ENCODE data around the gene FAM107B. TPM values are rescaled to one million over a fixed set of nuclear protein-coding genes. Genes with fewer than 3 reads are reported as not detected.

The FAM107B gene
- total and polyA plus RNA-seq, 7 donors: 12.8 to 111 (median 15.0) TPM

GRCh38 chr10:14499601-14499904, 275.1 kb downstream of the FAM107B start:
- no peaks in the 10 kb centered on the region for H3K36me3 ChIP-seq
- H3K4me1 ChIP-seq: peaks cover 0 to 6% (median 0%) of the 10 kb centered on the region in 4 donors
- no peaks in the 10 kb centered on the region for H3K9me3 ChIP-seq
- no peak for DNase-seq
- 93 to 95% methylated on average over 5 of the region's 5 CpGs for WGBS, 2 donors
- H3K27ac ChIP-seq: peak overlapping the region in 2 of 4 donors; percentile 33 to 34
- no peak overlapping the region for H3K4me3 ChIP-seq
- intact Hi-C loops (cut with DNase I): loop anchor here (2.0 kb wide), 1 partner anchor 323 kb away; no protein-coding TSS in a partner anchor
- TF ChIP-seq EP300 (IDR thresholded peaks at IDR 0.05) (no peak), POLR2A (IDR thresholded peaks at IDR 0.05) (no peak), CTCF (IDR thresholded peaks at IDR 0.05) (no peak), POLR2AphosphoS5 (IDR thresholded peaks at IDR 0.05) (no peak)
- H3K27me3 ChIP-seq: no peaks in the 10 kb centered on the region

GRCh38 chr10:14498326-14498725, 276.4 kb downstream of the FAM107B start:
- no peaks in the 10 kb centered on the region for H3K36me3 ChIP-seq
- no peaks in the 10 kb centered on the region for H3K27me3 ChIP-seq
- TF ChIP-seq CTCF (IDR thresholded peaks at IDR 0.05) (no peak), EP300 (IDR thresholded peaks at IDR 0.05) (no peak), POLR2AphosphoS5 (IDR thresholded peaks at IDR 0.05) (no peak), POLR2A (IDR thresholded peaks at IDR 0.05) (no peak)
- WGBS, 2 donors: 89 to 93% methylated on average over 7 of the region's 7 CpGs
- H3K4me3 ChIP-seq: no peak overlapping the region
- intact Hi-C loops (cut with DNase I): loop anchor here (2.0 kb wide), 1 partner anchor 324 kb away; no protein-coding TSS in a partner anchor
- DNase-seq: no peak
- peaks cover 0 to 6% (median 0%) of the 10 kb centered on the region in 4 donors for H3K4me1 ChIP-seq
- no peaks in the 10 kb centered on the region for H3K9me3 ChIP-seq
- no peak overlapping the region for H3K27ac ChIP-seq

GRCh38 chr10:14491811-14492210, 282.9 kb downstream of the FAM107B start:
- intact Hi-C loops (cut with DNase I): no loop called here

GRCh38 chr10:14489522-14490177, 285.0 kb downstream of the FAM107B start:
- H3K27ac ChIP-seq: no peak overlapping the region
- 87 to 88% methylated on average over 1 of the region's 1 CpG for WGBS, 2 donors
- H3K4me3 ChIP-seq: no peak overlapping the region
- no peaks in the 10 kb centered on the region for H3K27me3 ChIP-seq
- TF ChIP-seq POLR2A (IDR thresholded peaks at IDR 0.05) (no peak), EP300 (IDR thresholded peaks at IDR 0.05) (no peak), CTCF (IDR thresholded peaks at IDR 0.05) (no peak), POLR2AphosphoS5 (IDR thresholded peaks at IDR 0.05) (no peak)
- H3K36me3 ChIP-seq: no peaks in the 10 kb centered on the region
- no peaks in the 10 kb centered on the region for H3K9me3 ChIP-seq
- intact Hi-C loops (cut with DNase I): no loop called here
- peaks cover 0 to 10% (median 3%) of the 10 kb centered on the region in 4 donors for H3K4me1 ChIP-seq
- DNase-seq: no peak

More at GRCh38 chr10:14491811-14492210, 282.9 kb downstream of the FAM107B start:
- 76 to 86% methylated on average over 5 of the region's 5 CpGs for WGBS, 2 donors
- H3K4me3 ChIP-seq: no peak overlapping the region
- H3K27ac ChIP-seq: no peak overlapping the region
- H3K4me1 ChIP-seq: peaks cover 0 to 10% (median 3%) of the 10 kb centered on the region in 4 donors
- no peaks in the 10 kb centered on the region for H3K9me3 ChIP-seq
- DNase-seq: no peak
- no peaks in the 10 kb centered on the region for H3K36me3 ChIP-seq
- H3K27me3 ChIP-seq: no peaks in the 10 kb centered on the region
- TF ChIP-seq CTCF (IDR thresholded peaks at IDR 0.05) (no peak), POLR2AphosphoS5 (IDR thresholded peaks at IDR 0.05) (no peak), EP300 (IDR thresholded peaks at IDR 0.05) (no peak), POLR2A (IDR thresholded peaks at IDR 0.05) (no peak)

GRCh38 chr10:14487488-14487883, 287.2 kb downstream of the FAM107B start:
- 9 to 54% methylated on average over 6 of the region's 6 CpGs for WGBS, 2 donors
- Histone ChIP-seq H3K9me3 (no peaks in the 10 kb centered on the region), H3K27ac (no peak overlapping the region), H3K4me1 (peaks cover 0 to 10% (median 3%) of the 10 kb centered on the region in 4 donors), H3K36me3 (no peaks in the 10 kb centered on the region), H3K27me3 (no peaks in the 10 kb centered on the region), H3K4me3 (no peak overlapping the region)
- intact Hi-C loops (cut with DNase I): no loop called here
- TF ChIP-seq POLR2AphosphoS5 (IDR thresholded peaks at IDR 0.05) (no peak), POLR2A (IDR thresholded peaks at IDR 0.05) (no peak), EP300 (IDR thresholded peaks at IDR 0.05) (no peak), CTCF (IDR thresholded peaks at IDR 0.05) (no peak)
- no peak for DNase-seq
